Thyroid gland (tissue), 4 donors: ENCODE results near the gene IFITM10.

Experiments used
- POLR2A ChIP-seq, 2 donors: fragments of 450-650 bp; IDR thresholded peaks; one replicate each; pipeline ENCODE4 v1.6.1; 2017; ENCODE audit warnings: antibody characterized with exemption in 2 of 2, mild to moderate bottlenecking in 2 of 2, moderate library complexity in 1 of 2
- TF ChIP-seq, protein P1 (sequence below), 6 experiments: fragments of 200-600 bp in 3 of 6; fragments of 450-650 bp in 3 of 6; sonication (generic) in 3 of 6; IDR thresholded peaks; one replicate each; pipeline ENCODE4 v1.5.1; 2016 to 2019; ENCODE audit warnings: antibody characterized with exemption in 6 of 6, mild to moderate bottlenecking in 2 of 6, inconsistent platforms in 1 of 6, moderate library complexity in 1 of 6

DNA sequence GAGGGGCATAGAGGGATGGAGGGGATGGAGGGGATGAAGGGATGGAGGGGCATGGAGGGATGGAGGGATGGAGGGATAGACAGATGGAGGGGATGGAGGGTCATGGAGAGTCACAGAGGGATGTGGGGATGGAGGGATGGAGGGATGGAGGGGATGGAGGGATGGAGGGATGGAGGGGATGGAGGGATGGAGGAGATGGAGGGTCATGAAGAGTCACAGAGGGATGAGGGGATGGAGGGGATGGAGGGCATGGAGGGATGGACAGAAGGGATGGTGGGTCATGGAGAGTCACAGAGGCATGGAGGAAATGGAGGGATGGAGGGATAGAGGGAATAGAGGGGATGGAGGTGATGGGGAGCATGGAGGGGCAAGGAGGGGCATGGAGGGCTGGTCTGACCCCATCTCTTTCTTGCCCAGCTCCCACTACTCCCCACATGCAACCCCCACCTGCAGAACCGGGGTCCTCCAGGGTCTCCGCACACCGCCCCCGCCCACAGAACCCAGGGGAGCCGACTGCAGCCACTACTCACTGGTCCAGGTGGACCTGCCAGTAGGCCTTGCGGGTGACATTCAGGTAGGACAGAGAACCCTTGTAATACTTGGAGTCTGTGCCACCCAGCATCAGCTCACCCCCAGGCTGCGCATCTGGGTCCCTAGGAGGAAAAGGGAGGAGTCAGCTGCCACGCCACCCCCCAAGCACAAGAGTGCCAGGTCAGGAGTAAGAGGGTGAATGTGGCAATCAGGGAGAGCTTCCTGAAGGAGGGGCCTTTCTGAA, 4.2 kb upstream of the IFITM10 start:
- TF ChIP-seq, protein P1, sequence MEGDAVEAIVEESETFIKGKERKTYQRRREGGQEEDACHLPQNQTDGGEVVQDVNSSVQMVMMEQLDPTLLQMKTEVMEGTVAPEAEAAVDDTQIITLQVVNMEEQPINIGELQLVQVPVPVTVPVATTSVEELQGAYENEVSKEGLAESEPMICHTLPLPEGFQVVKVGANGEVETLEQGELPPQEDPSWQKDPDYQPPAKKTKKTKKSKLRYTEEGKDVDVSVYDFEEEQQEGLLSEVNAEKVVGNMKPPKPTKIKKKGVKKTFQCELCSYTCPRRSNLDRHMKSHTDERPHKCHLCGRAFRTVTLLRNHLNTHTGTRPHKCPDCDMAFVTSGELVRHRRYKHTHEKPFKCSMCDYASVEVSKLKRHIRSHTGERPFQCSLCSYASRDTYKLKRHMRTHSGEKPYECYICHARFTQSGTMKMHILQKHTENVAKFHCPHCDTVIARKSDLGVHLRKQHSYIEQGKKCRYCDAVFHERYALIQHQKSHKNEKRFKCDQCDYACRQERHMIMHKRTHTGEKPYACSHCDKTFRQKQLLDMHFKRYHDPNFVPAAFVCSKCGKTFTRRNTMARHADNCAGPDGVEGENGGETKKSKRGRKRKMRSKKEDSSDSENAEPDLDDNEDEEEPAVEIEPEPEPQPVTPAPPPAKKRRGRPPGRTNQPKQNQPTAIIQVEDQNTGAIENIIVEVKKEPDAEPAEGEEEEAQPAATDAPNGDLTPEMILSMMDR (IDR thresholded peaks at IDR 0.05): no peak
- TF ChIP-seq POLR2A (IDR thresholded peaks at IDR 0.05): no peak
